SJCRH30 (cell line): ENCODE measurements around the gene VARS1. TPM values are rescaled to one million over a fixed set of nuclear protein-coding genes. Genes with fewer than 3 reads are reported as not detected.

ENCODE experiments used
- DNase-seq, 2 experiments: peaks; one replicate each; pipeline ENCODE4 v3.0.0-alpha.2; 2015 to 2020
- H3K27ac ChIP-seq: fragments of 250-450 bp; sonication (Bioruptor Pico); 2 replicates; pipeline ENCODE4 v1.5.1; 2020; ENCODE audit warnings: mild to moderate bottlenecking, moderate library complexity
- H3K27me3 ChIP-seq: fragments of 250-450 bp; sonication (Bioruptor Pico); 2 replicates; pipeline ENCODE4 v1.5.1; 2020; ENCODE audit warnings: mild to moderate bottlenecking, moderate library complexity
- H3K36me3 ChIP-seq: fragments of 250-450 bp; sonication (Bioruptor Pico); 2 replicates; pipeline ENCODE4 v1.5.1; 2020; ENCODE audit warnings: mild to moderate bottlenecking, moderate library complexity
- H3K4me1 ChIP-seq: fragments of 250-450 bp; sonication (Bioruptor Pico); 2 replicates; pipeline ENCODE4 v1.5.1; 2020; ENCODE audit warnings: mild to moderate bottlenecking, moderate library complexity
- H3K4me3 ChIP-seq: fragments of 250-450 bp; sonication (Bioruptor Pico); 2 replicates; pipeline ENCODE4 v1.5.1; 2020; ENCODE audit warnings: mild to moderate bottlenecking, moderate library complexity
- H3K9me3 ChIP-seq: fragments of 250-450 bp; sonication (Bioruptor Pico); replicated peaks from 2 replicates; pipeline ENCODE4 v1.5.1; 2020; ENCODE audit warnings: mild to moderate bottlenecking, moderate library complexity
- total RNA-seq: library from RNA; depleted of rRNA; stranded (reverse); fragments of >200 nt; shearing (Covaris generic); gene quantifications from 2 replicates; pipeline ENCODE4 v1.2.3, GENCODE V29; 2014

VARS1 gene
- total RNA-seq, 1 experiment from 2014 or later: 45.8 TPM

DNA sequence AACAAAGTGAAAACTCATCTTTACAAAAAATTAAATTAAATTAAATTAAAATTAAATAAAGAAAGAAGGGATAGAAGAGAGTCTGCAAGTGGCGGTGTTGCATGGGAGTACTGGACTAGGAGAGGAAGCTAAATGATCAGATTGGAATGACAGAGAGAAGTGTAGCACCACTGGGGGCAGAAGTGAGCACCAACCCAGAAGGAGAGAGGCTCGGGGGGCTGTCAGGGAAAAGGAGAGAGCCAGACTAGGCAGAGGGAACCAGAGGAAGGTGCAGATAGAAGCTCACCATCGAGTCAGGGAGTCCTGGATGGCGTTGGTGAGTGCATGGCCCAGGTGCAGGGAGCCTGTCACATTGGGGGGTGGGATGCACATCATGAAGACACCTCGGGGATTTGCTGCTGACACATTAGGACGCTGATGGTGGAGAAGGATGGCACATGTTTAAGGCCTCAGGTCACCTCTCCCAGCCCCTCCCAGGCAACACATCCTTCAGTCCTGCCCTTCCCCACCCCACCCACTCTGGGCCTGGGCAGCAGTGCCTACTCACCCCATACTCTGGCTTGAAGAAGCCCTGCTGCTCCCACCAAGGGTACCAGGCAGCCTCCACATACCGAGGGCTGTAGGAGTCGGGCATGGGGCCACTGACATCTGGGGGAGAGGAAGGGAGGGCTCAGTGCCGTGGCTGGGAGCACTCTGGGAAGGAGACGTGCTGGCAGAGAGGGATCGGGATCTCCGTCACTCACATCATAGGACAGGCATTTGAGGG, 4.0 kb downstream of the VARS1 start:
- no peak overlapping the region for H3K27ac ChIP-seq
- no peaks in the 10 kb centered on the region for H3K27me3 ChIP-seq
- peaks cover 38% of the 10 kb centered on the region for H3K36me3 ChIP-seq
- H3K9me3 ChIP-seq: no peaks in the 10 kb centered on the region
- no peak overlapping the region for H3K4me3 ChIP-seq
- H3K4me1 ChIP-seq: no peaks in the 10 kb centered on the region
- DNase-seq: peak; percentile 52 to 70

DNA sequence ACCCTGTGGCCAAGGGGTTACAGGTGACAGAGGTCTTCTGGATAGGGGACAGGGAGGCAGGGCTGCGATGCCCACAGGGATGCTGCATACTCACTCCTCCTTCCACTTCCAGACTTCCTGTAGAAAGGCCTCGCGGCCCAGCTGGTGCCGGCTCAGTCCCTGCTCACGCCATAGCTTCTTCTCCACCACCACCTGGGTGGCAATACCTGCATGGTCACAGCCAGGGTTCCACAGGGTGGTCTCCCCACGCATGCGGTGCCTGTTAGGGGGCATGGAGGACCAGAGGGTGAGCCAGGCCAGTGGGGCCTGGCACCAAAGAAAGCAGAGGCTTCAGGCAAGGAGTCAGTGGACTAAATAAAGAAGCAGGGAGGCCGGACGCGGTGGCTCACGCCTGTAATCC, 10.1 kb downstream of the VARS1 start:
- H3K36me3 ChIP-seq: peaks cover 40% of the 10 kb centered on the region
- no peaks in the 10 kb centered on the region for H3K27me3 ChIP-seq
- DNase-seq: no peak
- H3K27ac ChIP-seq: no peak overlapping the region
- H3K9me3 ChIP-seq: no peaks in the 10 kb centered on the region
- H3K4me3 ChIP-seq: no peak overlapping the region
- no peaks in the 10 kb centered on the region for H3K4me1 ChIP-seq

DNA sequence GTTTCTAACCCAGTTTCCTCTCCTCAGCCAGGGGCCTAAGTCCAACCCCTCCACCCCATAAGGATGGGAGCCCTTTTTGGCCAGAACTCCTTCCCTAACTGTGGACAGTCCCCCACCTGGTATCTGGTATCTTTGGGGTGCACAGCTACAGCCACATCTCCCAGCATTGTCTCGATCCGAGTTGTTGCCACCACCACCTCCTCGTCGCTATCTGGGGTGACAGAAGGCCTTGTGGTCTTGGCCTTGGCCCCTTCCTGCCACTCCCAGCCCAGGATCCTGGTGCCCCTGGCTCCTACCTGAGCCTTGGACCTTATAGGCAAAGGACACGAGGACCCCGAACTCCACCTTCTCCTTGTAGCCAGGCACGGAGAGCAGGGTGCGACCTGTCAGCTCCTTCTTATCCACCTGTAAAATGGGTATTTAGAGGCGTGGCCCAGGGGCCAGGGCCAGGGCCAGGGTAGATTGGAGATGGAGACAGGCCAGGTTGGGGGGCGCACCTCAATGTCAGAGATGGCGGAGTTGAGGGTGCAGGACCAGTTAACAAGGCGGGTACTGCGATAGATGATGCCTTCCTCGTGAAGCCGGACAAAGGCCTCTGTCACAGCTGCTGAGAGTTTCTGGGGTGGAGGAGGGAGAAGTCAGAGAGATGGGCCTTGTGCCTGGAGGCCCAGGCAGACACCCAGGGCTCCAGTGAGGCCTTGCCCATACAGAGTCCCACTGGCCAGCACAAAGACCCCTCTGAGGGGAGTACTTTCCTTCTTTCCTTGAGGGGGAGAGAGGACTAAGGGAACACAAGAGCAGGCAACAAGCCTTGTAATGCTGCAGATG, 11.2 kb downstream of the VARS1 start:
- peaks cover 37% of the 10 kb centered on the region for H3K36me3 ChIP-seq
- no peak for DNase-seq
- no peaks in the 10 kb centered on the region for H3K9me3 ChIP-seq

DNA sequence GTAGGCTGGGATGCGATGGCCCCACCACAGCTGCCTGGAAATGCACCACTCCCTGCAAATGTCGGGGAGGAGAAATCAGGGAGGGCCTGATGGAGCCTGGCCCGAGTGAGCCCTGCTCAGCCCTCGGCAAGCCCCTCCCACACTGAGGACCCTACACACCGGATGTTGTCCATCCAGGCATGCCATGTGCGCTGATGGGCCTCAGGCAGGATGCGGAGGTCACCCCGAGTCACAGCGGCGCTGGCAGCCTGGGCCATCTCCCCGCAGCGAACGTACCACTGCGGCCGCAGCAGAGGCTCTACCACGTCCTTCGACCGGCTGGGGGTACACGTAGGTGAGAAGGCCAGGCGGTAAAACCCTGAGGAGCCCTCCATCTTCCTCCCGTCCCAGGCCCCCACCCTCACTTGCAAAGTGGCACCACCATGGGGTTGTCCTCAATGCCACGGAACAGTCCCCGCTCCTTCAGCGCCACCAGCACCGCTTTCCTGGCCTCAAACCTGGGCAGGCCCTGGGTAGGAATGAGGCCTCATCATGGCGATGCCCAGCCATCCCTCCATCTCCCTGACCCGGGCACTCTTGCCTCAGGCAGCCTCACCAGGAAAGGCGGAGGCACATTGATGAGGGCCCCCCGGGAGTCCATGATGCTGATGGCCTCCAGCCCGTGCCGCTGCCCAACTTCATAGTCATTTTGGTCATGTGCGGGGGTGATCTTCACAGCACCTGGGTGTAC, 13.3 kb downstream of the VARS1 start:
- no peak overlapping the region for H3K4me3 ChIP-seq
- H3K27ac ChIP-seq: no peak overlapping the region
- no peaks in the 10 kb centered on the region for H3K27me3 ChIP-seq
- no peaks in the 10 kb centered on the region for H3K9me3 ChIP-seq
- no peak for DNase-seq
- no peaks in the 10 kb centered on the region; the same call in 1 of the 2 replicates for H3K4me1 ChIP-seq
- H3K36me3 ChIP-seq: peaks cover 31% of the 10 kb centered on the region

More for the DNA sequence above, 11.2 kb downstream of the VARS1 start:
- Histone ChIP-seq H3K27ac (no peak overlapping the region), H3K4me1 (no peaks in the 10 kb centered on the region), H3K27me3 (no peaks in the 10 kb centered on the region), H3K4me3 (no peak overlapping the region)

DNA sequence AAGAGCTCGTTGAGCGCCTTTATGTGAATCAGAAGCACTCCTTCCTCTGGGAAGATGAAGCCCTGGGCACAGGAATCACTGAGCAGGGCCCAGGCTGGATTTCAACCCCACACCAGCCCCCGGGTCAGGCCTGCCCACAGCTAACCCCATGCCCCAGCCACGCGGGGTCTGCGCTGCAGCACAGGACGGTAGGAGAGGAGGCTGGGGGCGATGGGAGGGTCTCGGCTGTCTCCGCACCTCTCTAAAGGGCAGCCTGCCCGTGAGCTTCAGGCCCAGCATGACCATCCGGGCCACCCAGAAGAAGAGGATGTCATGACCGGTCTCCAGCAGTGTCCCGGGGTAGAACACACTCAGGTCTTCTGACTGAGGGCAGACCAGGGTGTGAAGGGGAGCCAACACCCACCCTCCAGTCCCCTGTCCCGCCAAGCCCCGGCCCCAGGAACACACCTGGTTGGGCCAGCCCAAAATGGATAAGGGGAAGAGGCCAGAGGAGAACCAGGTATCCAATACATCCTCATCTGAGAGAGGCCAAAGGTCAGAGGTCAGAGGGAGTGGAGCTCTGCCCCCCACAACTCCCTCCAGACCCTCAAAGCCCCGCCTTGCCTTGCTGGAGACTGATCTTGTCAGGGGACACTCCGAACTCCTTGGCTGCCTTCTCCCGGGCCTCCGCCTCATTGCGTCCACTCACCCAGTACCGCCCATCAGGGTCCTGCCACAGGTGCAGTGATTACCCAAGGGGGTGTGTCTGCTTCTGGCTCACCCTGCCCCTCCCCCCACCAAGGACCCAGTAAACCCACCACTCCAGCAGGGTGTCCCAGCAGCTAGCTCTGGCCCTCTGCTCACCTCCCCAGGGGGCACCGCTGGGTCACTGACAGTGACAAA, 14.1 kb downstream of the VARS1 start:
- Histone ChIP-seq H3K4me3 (no peak overlapping the region), H3K36me3 (peaks cover 31% of the 10 kb centered on the region), H3K9me3 (no peaks in the 10 kb centered on the region), H3K27me3 (no peaks in the 10 kb centered on the region), H3K4me1 (peaks cover 3% of the 10 kb centered on the region; the same call in 1 of the 2 replicates), H3K27ac (no peak overlapping the region)
- no peak for DNase-seq

DNA sequence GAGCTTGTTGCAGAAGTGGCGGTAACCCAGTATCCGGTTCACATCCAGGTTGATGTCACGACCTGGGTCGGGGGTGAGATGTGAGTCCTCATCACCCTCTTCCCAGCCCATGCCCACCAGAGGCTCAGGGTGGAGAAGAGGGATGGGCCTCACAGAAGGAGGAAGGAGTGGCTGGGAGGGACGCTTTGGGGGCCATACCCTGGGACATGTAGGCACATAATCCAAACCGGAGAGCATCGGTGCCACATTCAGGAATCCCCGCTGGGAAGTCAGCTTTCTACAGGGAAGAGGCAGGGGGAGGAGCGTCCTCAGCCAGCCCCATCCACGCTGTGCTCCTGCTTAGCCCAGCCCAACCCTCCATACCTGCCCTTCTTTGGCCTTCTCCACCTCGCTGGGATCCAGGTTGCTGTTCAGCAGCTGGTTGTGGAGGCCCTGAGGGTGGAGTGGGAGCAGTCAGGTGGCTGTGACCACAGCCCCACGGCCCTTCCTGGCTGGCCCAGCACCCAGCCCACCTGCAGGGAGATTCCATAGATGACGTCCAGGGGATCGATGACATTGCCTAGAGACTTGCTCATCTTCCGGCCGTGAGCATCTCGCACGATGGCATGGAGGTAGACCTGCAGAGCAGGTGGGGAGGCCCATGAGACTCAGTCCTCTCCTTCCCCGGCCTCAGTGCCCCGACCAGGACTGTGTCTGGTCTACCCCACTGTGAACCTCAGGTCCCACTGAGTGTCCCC, 14.9 kb downstream of the VARS1 start:
- Histone ChIP-seq H3K36me3 (peaks cover 31% of the 10 kb centered on the region), H3K27ac (no peak overlapping the region), H3K4me3 (no peak overlapping the region), H3K4me1 (peaks cover 3% of the 10 kb centered on the region; the same call in 1 of the 2 replicates), H3K27me3 (no peaks in the 10 kb centered on the region), H3K9me3 (no peaks in the 10 kb centered on the region)
- no peak for DNase-seq

DNA sequence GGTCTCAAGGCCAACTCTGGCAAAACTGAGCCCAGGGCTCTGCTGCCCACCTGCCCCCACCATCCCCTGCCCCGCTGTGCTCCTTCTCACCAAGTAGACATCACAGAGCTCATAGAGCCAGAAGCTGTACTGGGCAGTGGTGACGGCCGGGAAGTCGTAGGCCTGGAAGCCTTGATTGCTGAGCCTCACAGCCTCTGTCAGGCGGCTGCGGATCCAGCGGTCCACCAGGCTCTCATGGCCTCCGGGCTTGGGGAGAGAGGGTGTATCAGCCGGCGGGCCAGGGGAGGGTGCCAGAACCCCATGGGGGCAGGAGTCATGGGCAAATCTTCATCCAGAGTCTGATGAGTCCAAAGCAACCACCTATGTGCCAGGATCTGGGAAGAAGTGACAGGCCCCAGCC, 15.6 kb downstream of the VARS1 start:
- Histone ChIP-seq H3K27ac (no peak overlapping the region), H3K4me1 (peaks cover 3% of the 10 kb centered on the region; the same call in 1 of the 2 replicates), H3K36me3 (peaks cover 30% of the 10 kb centered on the region)

DNA sequence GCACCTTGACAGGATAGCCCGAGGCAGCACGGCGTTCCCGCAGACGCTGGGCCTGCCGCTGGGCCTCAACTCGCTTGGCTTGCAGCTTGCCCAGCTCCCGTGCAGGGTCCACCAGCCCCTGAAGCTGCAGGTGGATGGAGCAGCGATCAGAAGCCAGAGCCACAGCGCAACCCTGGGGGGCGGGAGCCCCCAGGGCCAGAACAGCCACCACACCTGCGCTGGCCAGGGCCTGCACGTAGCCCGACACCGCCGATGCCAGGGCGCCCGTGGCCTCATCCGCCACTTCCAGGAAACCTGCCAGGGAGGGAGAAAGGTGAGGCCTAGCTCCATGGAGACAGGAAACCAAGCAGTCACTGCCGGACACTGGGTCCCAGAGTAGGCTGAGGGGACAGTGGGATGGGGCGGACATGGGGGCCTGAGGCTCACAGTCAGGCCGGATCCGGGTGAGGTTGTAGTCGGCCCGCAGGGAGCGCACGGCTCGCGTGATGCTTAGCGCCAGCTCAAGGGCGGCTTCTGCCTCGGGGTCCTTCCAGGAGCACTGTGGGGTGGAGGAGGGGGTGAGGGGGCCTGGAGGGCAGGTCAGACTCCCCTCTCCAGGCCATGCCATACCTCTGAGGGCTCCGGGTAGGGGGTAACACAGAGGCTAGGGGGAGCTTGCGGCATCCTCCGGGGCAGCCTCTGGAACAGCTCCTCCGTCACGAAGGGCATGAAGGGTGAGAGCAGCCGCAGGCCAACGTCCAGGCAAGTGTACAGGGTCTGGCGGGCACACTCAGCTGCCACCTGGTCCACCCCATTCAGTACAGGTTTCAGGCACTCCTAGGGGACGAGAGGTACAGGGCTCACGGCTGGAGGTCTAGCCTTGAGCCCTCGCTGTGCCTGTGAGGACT, 16.3 kb downstream of the VARS1 start:
- Histone ChIP-seq H3K27ac (no peak overlapping the region), H3K36me3 (peaks cover 26% of the 10 kb centered on the region), H3K4me3 (no peak overlapping the region)

More for the DNA sequence above, 15.6 kb downstream of the VARS1 start:
- no peaks in the 10 kb centered on the region for H3K9me3 ChIP-seq
- no peaks in the 10 kb centered on the region for H3K27me3 ChIP-seq
- no peak overlapping the region for H3K4me3 ChIP-seq
- no peak for DNase-seq

DNA sequence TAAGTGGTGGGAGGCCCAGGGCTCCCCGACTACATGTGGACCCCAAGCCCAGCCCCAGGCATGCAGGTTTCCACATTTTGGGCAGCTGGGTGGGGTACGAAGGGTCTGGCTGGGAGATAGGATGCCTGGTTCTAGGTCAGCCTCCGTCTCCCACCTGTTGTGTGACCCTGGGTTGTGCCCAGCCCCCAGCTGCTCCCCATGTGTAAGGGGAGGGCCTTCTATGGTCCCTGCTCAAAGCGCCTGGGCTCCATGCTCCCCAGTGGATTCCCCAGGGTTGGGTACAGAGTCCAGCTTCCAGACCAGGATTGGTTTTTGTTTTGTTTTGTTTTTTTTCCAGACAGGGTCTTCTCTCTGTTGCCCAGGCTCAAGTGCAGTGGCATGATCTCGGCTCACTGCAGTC, 17.4 kb downstream of the VARS1 start:
- Histone ChIP-seq H3K4me1 (peaks cover 3% of the 10 kb centered on the region; the same call in 1 of the 2 replicates), H3K36me3 (peaks cover 22% of the 10 kb centered on the region), H3K27ac (no peak overlapping the region), H3K9me3 (no peaks in the 10 kb centered on the region), H3K27me3 (no peaks in the 10 kb centered on the region), H3K4me3 (no peak overlapping the region)
- DNase-seq: no peak

More for the DNA sequence above, 16.3 kb downstream of the VARS1 start:
- no peak for DNase-seq
- Histone ChIP-seq H3K27me3 (no peaks in the 10 kb centered on the region), H3K4me1 (peaks cover 3% of the 10 kb centered on the region; the same call in 1 of the 2 replicates), H3K9me3 (no peaks in the 10 kb centered on the region)

DNA sequence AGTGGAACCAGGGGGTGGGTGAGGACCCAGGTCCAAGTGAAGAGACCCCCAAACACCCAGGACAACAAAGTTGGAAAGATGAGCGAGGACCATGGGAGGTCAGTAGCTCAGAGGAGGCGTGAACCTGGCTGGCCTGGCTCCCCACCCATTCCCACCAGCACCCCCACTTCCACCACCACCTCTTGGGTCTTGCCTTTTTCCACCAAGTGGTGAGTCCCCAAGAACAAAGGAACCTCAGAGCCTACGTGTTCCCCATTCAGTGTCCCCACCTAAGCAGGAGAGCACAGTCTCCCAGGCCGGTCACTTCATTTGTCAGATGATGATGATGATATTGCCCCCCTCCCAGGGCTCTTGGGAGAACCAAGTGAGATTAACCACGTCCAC, 17.9 kb downstream of the VARS1 start:
- no peak overlapping the region for H3K4me3 ChIP-seq
- no peaks in the 10 kb centered on the region for H3K9me3 ChIP-seq
- DNase-seq: no peak
- H3K27me3 ChIP-seq: no peaks in the 10 kb centered on the region
- H3K4me1 ChIP-seq: peaks cover 3% of the 10 kb centered on the region; the same call in 1 of the 2 replicates
- H3K36me3 ChIP-seq: peaks cover 18% of the 10 kb centered on the region
- no peak overlapping the region for H3K27ac ChIP-seq

DNA sequence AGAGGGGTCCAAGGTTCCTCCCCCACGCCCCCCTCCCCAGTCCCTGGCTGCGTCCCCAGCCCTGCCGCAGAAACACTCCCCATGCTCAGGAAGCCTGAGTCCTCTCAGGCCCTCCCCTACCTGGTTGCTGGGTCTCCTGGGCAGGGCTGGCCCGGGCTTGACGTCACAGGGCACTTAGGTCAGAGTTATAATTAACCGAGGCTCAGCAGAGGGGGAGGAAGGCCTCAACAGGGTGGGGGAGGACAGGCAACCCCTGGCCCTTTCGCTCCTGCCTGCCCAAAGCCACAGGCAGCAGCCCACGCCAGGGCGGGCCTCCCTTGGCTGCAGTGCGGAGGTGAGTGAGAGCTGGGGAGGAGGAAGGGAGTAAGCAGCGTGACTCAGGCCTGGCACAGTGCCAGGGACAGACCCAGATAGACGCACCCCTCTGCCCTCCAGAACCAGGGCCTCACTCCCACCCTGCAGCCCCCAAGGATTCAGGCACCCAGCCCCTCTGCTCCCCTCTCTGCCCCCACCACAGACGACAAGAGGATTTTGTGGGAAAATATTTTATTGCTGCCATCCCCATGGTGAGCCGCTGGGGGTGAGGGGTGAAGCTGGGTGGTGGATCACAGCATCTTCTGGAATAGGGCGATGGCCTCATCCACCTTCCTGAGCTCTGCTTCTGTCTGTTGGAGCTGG, 18.4 kb downstream of the VARS1 start, which contains the start of gene VWA7:
Gene VWA7 (minus strand): TSS at position 340 of the 678 bp plus-strand sequence. CDS start 549 bp downstream, outside the sequence.
- peak; percentile 45 to 51 for DNase-seq
- Histone ChIP-seq H3K4me3 (no peak within 1 kb of the TSS), H3K27me3 (no peaks in the 10 kb centered on the region), H3K27ac (no peak within 1 kb of the TSS), H3K9me3 (no peaks in the 10 kb centered on the region), H3K4me1 (peaks cover 3% of the 10 kb centered on the region; the same call in 1 of the 2 replicates), H3K36me3 (peaks cover 15% of the 10 kb centered on the region)

DNA sequence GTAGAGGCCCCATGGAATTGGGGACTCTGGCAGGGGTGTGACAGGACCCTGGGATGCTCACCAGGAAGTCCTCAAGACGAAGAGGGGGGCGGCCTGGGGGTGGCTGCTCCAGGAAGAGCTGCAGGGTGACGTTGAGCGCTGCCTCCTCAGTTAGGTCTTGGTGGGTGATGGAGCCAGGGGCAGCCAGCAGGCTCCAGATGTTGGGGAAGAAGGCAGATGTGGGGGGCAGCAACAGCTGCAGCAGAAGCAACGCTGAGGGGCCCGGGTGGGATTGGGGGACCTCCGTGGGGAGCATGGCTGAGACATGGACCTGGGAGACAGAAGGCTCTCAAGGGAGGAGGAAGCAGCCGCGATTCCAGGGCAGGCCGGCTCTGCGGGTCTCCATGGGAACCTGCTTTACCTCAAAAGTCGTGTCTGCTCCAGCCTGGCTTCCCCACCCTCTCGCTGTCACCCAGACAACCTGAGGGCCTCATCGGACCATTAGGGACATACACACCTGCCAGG, 19.0 kb downstream of the VARS1 start:
- H3K27ac ChIP-seq: no peak overlapping the region
- no peaks in the 10 kb centered on the region for H3K27me3 ChIP-seq
- H3K36me3 ChIP-seq: peaks cover 15% of the 10 kb centered on the region
- no peaks in the 10 kb centered on the region for H3K9me3 ChIP-seq
- no peak overlapping the region for H3K4me3 ChIP-seq
- DNase-seq: no peak
- H3K4me1 ChIP-seq: peaks cover 3% of the 10 kb centered on the region; the same call in 1 of the 2 replicates
